Skeletal muscle tissue (tissue), 4 donors: ENCODE measurements around the gene HDAC4. TPM values are rescaled to one million over a fixed set of nuclear protein-coding genes. Genes with fewer than 3 reads are reported as not detected.

Source experiments
- H3K27ac ChIP-seq: one replicate; pipeline ENCODE4 v1.7.0; 2013; ENCODE audit warnings: mild to moderate bottlenecking, low read depth, low read length, inconsistent platforms
- H3K27me3 ChIP-seq, 3 donors: one replicate each; pipeline ENCODE4 v1.7.0; 2013; ENCODE audit warnings: low read length in 3 of 3; ENCODE audit not compliant: control insufficient read depth in 3 of 3, insufficient read depth in 3 of 3
- H3K36me3 ChIP-seq, 3 donors: one replicate each; pipeline ENCODE4 v1.7.0; 2013; ENCODE audit warnings: low read length in 3 of 3; ENCODE audit not compliant: control insufficient read depth in 3 of 3, insufficient read depth in 3 of 3
- H3K4me1 ChIP-seq, 3 donors: one replicate each; pipeline ENCODE4 v1.7.0; 2013; ENCODE audit warnings: low read length in 3 of 3, mild to moderate bottlenecking in 3 of 3; ENCODE audit not compliant: control insufficient read depth in 3 of 3, insufficient read depth in 3 of 3
- H3K4me3 ChIP-seq, 3 donors: one replicate each; pipeline ENCODE4 v1.7.0; 2013; ENCODE audit warnings: low read length in 3 of 3
- H3K9ac ChIP-seq, 3 donors: one replicate each; pipeline ENCODE4 v1.7.0; 2013; ENCODE audit warnings: low read length in 3 of 3, mild to moderate bottlenecking in 3 of 3, moderate library complexity in 2 of 3, low read depth in 1 of 3
- H3K9me3 ChIP-seq, 3 donors: one replicate each; pipeline ENCODE4 v1.7.0; 2013; ENCODE audit warnings: low read length in 3 of 3; ENCODE audit not compliant: control insufficient read depth in 3 of 3
- total RNA-seq: library from RNA; depleted of rRNA; stranded (reverse); fragments of >200 nt; gene quantifications from one replicate; pipeline ENCODE4 v1.2.3, GENCODE V29; 2014
- donor health status: Osteomylitis.

The HDAC4 gene
- total RNA-seq, 1 donor from 2014 or later, result 23.5 TPM

DNA sequence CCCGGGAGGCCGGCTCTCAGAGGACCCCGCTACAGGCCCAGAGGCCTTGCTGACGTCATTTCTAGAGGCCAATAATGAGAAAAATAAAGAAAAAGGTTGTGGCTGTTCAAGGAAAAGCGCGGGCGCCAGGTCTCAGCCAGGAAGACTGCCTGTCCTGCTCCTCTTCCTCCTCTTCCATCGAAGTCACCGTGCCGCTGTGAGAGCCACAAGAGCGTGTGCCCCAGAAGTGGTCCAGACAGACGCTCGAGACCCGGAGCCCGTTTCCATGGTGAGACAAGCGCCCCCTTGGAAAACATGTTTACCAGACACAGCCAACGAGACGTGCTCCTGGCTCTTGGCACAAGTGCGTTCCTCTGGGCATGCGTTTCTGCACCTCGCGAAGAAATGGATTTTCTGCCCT, 210.5 kb downstream of the HDAC4 start:
- no peaks in the 10 kb centered on the region for H3K27me3 ChIP-seq
- H3K9ac ChIP-seq, result no peak overlapping the region
- peaks cover 12 to 36% (median 25%) of the 10 kb centered on the region in 3 donors for H3K4me1 ChIP-seq
- peaks cover 35 to 45% (median 40%) of the 10 kb centered on the region in 3 donors for H3K36me3 ChIP-seq
- H3K4me3 ChIP-seq, result no peak overlapping the region
- H3K9me3 ChIP-seq, result peaks cover 0 to 5% (median 0%) of the 10 kb centered on the region in 3 donors
- H3K27ac ChIP-seq, result no peak overlapping the region

DNA sequence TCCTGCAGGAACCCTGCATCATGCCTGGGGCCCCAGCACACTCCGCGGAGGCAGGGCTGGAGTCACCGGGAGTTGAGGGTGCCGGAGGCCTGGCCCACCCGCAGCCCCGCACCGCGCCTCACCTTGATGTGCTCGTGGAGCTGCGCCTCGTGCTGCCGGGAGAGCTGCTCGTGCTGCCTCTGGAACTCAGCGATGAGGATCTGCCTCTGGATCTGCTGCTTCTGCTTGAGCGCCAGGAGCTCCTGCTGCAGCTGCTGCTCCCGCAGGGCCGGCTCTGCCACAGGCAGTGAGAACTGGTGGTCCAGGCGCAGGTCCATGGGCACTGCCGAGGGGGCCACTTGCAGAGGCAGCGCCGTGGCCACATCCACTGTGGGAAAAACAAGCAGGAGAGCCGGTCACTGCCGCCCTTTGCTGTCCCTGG, 211.1 kb downstream of the HDAC4 start:
- peaks cover 8 to 32% (median 23%) of the 10 kb centered on the region in 3 donors for H3K4me1 ChIP-seq
- H3K9me3 ChIP-seq, result peaks cover 0 to 5% (median 0%) of the 10 kb centered on the region in 3 donors
- H3K27ac ChIP-seq, result no peak overlapping the region
- H3K27me3 ChIP-seq, result no peaks in the 10 kb centered on the region
- H3K36me3 ChIP-seq, result peaks cover 40 to 44% (median 43%) of the 10 kb centered on the region in 3 donors
- H3K9ac ChIP-seq, result no peak overlapping the region
- no peak overlapping the region for H3K4me3 ChIP-seq

DNA sequence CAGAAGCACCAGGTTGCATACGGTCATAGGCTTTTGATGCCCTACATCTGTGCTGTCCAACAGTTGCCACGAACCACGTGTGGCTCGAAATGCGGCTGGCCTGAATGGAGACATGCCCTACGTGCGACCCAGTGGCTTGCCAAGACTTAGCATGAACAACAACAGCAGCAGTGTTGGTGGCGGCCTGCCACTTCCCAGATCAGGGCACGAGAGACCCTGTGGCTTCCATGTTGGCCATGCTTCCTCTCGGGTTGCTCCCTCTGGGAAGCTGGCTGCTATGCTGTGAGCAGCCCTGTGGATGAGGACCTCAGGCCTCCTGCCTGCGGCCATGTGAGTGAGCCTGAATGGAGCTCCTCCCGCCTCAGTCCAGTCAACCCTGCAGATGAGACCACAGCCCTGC, 212.3 kb downstream of the HDAC4 start:
- H3K4me1 ChIP-seq, result peaks cover 6 to 24% (median 14%) of the 10 kb centered on the region in 3 donors
- H3K27me3 ChIP-seq, result no peaks in the 10 kb centered on the region
- H3K36me3 ChIP-seq, result peaks cover 42 to 46% (median 44%) of the 10 kb centered on the region in 3 donors
- no peak overlapping the region for H3K27ac ChIP-seq
- H3K4me3 ChIP-seq, result no peak overlapping the region
- no peak overlapping the region for H3K9ac ChIP-seq
- peaks cover 0 to 5% (median 0%) of the 10 kb centered on the region in 3 donors for H3K9me3 ChIP-seq

DNA sequence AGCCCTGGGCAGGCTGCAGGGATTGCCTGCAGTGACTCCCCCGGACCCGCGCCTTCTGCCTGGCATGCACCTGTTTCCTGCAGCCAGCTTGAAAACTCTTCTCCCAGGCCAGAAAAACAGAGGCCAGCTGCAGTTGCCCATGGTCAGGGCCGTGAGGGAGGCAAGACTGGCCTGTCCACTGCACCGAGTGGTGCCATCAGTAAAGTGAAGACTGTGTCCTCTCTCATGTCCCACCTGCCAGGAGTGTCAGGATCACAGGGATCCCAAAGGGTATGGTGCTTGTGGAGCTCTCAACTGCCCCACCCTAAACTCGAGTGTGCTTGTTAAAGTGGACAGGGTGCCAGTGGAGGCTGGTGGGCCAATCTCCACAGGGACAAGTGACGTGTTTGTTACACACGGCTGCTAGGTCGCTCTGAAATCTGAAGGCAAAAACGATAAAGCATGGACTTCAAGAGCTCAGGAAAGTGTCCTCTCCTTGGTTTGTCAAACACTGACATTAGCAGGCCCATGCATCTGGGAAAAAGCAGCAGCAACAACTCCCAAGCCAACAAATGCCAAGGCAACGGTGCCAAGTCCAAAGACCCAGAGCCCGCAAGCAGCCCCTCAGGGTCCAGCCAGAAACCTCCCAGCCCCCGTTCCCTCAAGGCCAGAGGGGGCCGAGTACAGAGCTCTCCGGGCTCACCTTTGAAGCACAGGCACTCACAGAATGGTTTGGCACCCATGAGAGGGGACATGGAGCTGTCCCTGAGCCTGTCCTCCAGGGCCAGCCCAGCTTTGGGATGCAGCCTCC, 213.2 kb downstream of the HDAC4 start:
- H3K9me3 ChIP-seq, result peaks cover 0 to 5% (median 0%) of the 10 kb centered on the region in 3 donors
- H3K4me3 ChIP-seq, result no peak overlapping the region
- no peak overlapping the region for H3K9ac ChIP-seq
- H3K4me1 ChIP-seq, result peaks cover 4 to 16% (median 8%) of the 10 kb centered on the region in 3 donors
- H3K27me3 ChIP-seq, result no peaks in the 10 kb centered on the region
- peaks cover 44 to 47% (median 45%) of the 10 kb centered on the region in 3 donors for H3K36me3 ChIP-seq
- no peak overlapping the region for H3K27ac ChIP-seq

DNA sequence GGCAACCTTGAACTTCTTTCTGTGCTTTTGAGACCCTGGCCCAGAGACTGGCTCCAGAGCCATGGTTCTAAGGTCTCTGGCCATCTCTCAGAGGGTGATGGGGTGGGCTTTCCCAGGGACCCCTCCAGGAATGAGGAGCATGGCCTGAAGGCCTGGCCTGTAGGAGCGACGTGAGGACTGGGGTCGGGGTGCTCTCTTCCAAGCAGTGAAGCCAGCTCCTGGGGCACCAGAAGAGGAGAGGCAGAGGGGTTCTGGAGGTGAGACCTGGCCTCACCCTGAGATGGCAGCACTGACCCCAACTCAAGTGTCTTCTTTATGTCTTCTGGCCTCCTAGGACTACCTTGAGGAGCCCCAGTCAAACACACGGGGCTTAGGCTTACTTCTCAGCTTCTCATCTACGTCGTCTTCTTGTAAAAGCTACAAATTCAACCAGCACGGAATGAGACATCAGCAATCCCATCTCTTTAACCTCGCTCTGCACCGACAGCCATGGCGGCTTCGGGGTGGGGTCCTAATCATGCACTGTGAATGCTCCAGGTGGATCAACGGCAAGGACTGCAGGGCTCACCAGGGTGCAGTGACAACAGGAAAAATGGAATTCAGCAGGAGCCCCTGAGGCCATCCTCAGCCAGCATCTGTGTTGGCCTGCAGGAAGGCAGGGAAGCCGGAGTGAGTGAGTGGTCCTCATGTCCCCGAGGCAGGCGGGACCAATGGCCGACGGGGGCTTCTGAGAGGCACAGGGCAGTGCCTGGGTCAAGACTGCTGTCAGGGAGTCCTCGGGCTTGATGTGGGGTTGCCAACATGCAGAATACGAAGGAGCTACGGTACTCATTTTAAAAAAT, 214.1 kb downstream of the HDAC4 start:
- Histone ChIP-seq H3K9me3 (peaks cover 0 to 5% (median 0%) of the 10 kb centered on the region in 3 donors), H3K4me1 (peaks cover 4 to 8% (median 5%) of the 10 kb centered on the region in 3 donors), H3K4me3 (no peak overlapping the region), H3K27ac (no peak overlapping the region), H3K36me3 (peaks cover 47 to 53% (median 51%) of the 10 kb centered on the region in 3 donors), H3K27me3 (no peaks in the 10 kb centered on the region), H3K9ac (no peak overlapping the region)

DNA sequence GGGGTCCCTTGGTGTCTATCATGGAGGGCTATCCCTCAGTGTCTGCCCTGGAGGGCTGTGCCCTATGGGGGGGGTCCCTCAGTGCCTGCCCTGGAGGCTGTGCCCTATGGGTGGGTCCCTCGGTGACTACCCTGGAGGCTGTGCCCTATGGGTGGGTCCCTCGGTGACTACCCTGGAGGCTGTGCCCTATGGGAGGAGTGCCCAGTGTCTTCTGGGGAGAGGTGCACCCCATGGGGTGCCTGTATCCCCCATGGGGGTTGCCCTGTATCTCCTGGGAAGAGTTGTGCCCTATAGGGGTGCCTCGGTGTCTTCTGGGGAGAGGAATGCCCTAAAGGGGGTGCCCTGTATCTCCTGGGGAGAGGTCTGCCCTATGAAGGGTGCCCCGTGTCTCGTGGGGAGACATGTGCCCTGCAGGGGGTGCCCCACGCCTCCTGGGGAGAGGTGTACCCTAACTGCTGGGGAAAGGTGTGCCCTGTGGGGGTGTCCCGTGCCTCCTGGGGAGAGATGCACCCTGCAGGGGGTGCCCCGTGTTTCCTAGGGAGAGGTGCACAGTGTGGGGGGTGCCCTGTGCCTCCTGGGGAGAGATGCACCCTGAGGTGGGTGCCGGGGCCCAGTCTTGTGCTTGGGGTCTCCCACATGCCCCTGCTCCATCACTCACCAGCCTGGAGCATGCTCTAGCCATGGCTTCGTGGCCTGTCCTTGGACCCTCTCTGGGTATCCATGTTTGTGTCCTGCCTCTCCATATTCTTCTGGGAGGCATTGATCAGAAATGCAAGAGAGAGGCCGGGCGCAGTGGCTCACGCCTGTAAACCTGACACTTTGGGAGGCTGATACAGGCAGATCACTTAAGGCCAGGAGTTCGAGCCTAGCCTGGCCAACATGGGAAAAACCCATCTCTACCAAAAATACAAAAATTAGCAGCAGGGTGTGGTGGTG, 215.6 kb downstream of the HDAC4 start:
- Histone ChIP-seq H3K9me3 (peaks cover 0 to 5% (median 0%) of the 10 kb centered on the region in 3 donors), H3K9ac (peak overlapping the region in 1 of 3 donors; percentile 8), H3K4me3 (no peak overlapping the region), H3K27ac (no peak overlapping the region), H3K27me3 (no peaks in the 10 kb centered on the region), H3K4me1 (peaks cover 0 to 2% (median 0%) of the 10 kb centered on the region in 3 donors), H3K36me3 (peaks cover 50 to 60% (median 58%) of the 10 kb centered on the region in 3 donors)

DNA sequence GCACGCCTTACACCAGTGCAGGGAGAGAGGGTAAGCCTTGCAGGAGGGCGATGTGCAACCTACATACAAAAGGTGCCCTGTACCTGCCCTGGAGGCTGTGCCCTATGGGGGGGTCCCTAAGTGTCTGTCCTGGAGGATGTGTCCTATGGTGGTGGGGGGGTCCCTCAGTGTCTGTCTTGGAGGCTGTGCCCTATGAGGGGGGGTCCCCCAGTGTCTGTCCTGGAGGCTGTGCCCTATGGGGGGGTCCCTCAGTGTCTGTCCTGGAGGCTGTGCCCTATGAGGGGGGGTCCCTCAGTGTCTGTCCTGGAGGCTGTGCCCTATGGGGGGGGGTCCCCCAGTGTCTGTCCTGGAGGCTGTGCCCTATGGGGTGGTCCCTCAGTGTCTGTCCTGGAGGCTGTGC, 216.6 kb downstream of the HDAC4 start:
- Histone ChIP-seq H3K27me3 (no peaks in the 10 kb centered on the region), H3K27ac (no peak overlapping the region), H3K9ac (no peak overlapping the region), H3K4me3 (no peak overlapping the region), H3K36me3 (peaks cover 49 to 63% (median 62%) of the 10 kb centered on the region in 3 donors), H3K9me3 (peaks cover 0 to 5% (median 0%) of the 10 kb centered on the region in 3 donors), H3K4me1 (peaks cover 0 to 2% (median 0%) of the 10 kb centered on the region in 3 donors)

DNA sequence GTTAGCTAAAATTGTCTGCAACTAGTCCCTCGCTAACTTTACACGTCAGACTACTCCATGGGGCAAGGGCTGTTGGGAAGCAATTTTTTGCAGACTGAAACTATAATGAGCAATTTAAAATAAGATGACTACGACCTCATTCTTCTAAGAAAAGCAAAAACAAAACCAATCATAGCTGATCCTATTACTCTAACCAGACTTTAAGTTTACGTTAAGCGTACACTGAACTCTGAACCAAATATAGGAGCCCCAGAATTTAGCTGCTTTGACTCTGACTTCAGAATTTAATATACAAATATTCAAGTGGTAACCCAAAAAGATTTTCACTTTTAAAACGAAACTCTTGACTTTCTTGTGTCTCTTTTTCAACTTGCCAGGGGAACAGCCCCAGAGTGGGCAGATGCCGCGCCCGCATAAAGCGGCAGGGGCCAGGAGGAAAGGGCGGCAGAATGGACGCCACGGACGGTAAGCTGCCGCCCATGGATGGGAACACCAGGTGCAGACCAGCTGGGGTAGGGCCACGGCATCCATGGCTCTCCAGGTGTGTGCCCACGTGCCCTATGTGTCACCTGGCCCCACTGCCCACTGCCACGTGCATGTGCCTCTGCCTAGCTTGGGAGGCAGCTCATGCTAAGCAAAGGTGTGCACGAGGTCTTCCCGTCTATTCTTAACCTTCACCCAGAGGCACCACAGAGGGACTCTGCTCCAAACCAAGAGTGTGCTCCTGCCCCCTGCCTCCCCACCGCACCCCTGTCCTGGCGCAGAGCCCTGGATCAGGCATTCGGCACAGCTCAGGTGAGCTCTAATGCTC, 217.6 kb downstream of the HDAC4 start:
- Histone ChIP-seq H3K4me3 (no peak overlapping the region), H3K4me1 (no peaks in the 10 kb centered on the region), H3K36me3 (peaks cover 46 to 66% (median 63%) of the 10 kb centered on the region in 3 donors), H3K27ac (no peak overlapping the region), H3K9me3 (no peaks in the 10 kb centered on the region), H3K9ac (no peak overlapping the region), H3K27me3 (no peaks in the 10 kb centered on the region)
